Calu3 (cell line): ENCODE data around the gene FRY. TPM values are rescaled to one million over a fixed set of nuclear protein-coding genes. Genes with fewer than 3 reads are reported as not detected.

Experiments
- BruUV-seq: library from RNA; stranded (reverse); fragments of 400-500 nt; replicated peaks from 2 replicates; lab custom pipeline; 2021; lab: Mats Ljungman, UMichigan
- CTCF ChIA-PET: fragments of 300-600 bp; sonication (Branson Sonifier 250); formaldehyde crosslinking; loops from one replicate; lab custom pipeline; 2022; ENCODE audit warnings: antibody characterized with exemption; lab: Charles Lee
- DNase-seq: peaks from one replicate; pipeline ENCODE4 v3.0.0; 2022
- H3K27ac Mint-ChIP-seq: one replicate; pipeline ENCODE4 v1.8.0; 2022; ENCODE audit warnings: mixed read lengths; ENCODE audit not compliant: unreplicated experiment
- H3K27me3 Mint-ChIP-seq: one replicate; pipeline ENCODE4 v1.8.0; 2022; ENCODE audit warnings: mixed read lengths; ENCODE audit not compliant: unreplicated experiment
- H3K36me3 Mint-ChIP-seq: one replicate; pipeline ENCODE4 v1.8.0; 2022; ENCODE audit warnings: mild to moderate bottlenecking, moderate library complexity, mixed read lengths; ENCODE audit not compliant: insufficient read depth, unreplicated experiment
- H3K4me1 Mint-ChIP-seq: one replicate; pipeline ENCODE4 v1.8.0; 2022; ENCODE audit warnings: mild to moderate bottlenecking, low read depth, mixed read lengths; ENCODE audit not compliant: unreplicated experiment
- H3K4me3 Mint-ChIP-seq: one replicate; pipeline ENCODE4 v1.8.0; 2022; ENCODE audit warnings: mild to moderate bottlenecking, low read depth, moderate library complexity, mixed read lengths; ENCODE audit not compliant: unreplicated experiment
- H3K9me3 Mint-ChIP-seq: one replicate; pipeline ENCODE4 v1.8.0; 2022; ENCODE audit warnings: low read depth, mixed read lengths; ENCODE audit not compliant: unreplicated experiment
- intact Hi-C: fragments of 100-400 bp; cut with micrococcal nuclease; formaldehyde crosslinking; loops from one replicate; pipeline ENCODE4 v1.10.0; 2022; ENCODE audit not compliant: unreplicated experiment
- total RNA-seq: library from RNA; stranded (reverse); gene quantifications from 2 replicates; pipeline ENCODE4 v1.2.3, GENCODE V29; 2022
- TF ChIP-seq, protein P1 (sequence below): fragments of 200-600 bp; IDR thresholded peaks from one replicate; pipeline ENCODE4 v1.8.0; 2022; ENCODE audit warnings: antibody characterized with exemption; ENCODE audit not compliant: unreplicated experiment

FRY gene
- total RNA-seq, 1 experiment from 2014 or later = 6.2 TPM

DNA sequence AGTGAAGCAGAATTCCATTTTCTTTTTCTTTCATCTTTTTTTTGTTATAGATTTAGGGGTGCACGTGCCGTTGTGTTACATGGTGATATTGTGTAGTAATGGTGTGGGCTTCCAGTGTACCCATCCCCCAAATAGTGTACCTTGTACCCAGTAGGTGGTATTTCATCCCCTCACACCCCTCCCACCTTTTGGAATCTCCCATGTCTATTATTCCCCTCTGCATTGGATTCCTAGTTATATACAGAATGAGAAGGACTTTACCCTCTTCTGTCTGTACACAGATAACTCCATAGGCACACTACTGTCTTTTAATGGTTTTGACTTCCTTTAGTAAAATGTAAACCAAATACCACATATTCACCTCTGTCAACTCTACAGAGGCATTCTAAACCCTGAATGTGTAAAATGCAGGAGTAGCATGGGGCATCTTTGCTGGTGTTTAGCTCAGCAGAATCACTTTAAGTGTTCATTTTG, 28.0 kb downstream of the FRY start:
- no peak for DNase-seq
- H3K4me1 Mint-ChIP-seq = no peaks in the 10 kb centered on the region
- intact Hi-C loops = no loop called here
- CTCF ChIA-PET = no interaction called here
- H3K36me3 Mint-ChIP-seq = no peaks in the 10 kb centered on the region
- no peaks in the 10 kb centered on the region for H3K9me3 Mint-ChIP-seq
- TF ChIP-seq, protein P1, sequence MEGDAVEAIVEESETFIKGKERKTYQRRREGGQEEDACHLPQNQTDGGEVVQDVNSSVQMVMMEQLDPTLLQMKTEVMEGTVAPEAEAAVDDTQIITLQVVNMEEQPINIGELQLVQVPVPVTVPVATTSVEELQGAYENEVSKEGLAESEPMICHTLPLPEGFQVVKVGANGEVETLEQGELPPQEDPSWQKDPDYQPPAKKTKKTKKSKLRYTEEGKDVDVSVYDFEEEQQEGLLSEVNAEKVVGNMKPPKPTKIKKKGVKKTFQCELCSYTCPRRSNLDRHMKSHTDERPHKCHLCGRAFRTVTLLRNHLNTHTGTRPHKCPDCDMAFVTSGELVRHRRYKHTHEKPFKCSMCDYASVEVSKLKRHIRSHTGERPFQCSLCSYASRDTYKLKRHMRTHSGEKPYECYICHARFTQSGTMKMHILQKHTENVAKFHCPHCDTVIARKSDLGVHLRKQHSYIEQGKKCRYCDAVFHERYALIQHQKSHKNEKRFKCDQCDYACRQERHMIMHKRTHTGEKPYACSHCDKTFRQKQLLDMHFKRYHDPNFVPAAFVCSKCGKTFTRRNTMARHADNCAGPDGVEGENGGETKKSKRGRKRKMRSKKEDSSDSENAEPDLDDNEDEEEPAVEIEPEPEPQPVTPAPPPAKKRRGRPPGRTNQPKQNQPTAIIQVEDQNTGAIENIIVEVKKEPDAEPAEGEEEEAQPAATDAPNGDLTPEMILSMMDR = no peak
- H3K4me3 Mint-ChIP-seq = no peak overlapping the region
- no peaks in the 10 kb centered on the region for H3K27me3 Mint-ChIP-seq
- no peak overlapping the region for H3K27ac Mint-ChIP-seq
- BruUV-seq = no TSS peak

DNA sequence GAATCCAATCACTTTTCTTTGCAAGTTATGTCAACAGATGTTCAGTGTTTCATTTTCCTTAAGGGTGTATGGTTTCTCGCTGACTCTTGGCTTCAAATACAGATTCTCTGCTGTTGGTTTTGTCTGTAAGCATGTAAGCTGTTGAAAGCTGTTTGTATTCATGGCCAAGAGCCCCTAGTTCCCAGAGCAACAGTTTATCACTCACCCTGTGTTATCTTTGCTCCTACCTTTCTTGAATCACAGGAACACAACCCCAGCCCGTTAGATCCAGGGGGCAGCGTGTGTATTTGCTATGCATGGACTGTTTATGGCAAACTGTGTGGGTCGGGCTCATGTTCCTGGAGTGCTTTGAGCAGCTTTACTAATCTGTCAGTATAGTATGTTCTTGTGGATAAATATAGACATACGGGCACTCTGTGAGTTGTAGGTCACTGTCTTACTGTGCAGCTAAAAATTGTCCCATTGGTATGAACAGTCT, 28.9 kb downstream of the FRY start:
- TF ChIP-seq, protein P1 = no peak
- Mint-ChIP-seq H3K36me3 (no peaks in the 10 kb centered on the region), H3K9me3 (no peaks in the 10 kb centered on the region), H3K27ac (no peak overlapping the region), H3K4me3 (no peak overlapping the region), H3K4me1 (no peaks in the 10 kb centered on the region), H3K27me3 (no peaks in the 10 kb centered on the region)
- no TSS peak for BruUV-seq
- intact Hi-C loops = no loop called here
- CTCF ChIA-PET = no interaction called here
- DNase-seq = no peak

DNA sequence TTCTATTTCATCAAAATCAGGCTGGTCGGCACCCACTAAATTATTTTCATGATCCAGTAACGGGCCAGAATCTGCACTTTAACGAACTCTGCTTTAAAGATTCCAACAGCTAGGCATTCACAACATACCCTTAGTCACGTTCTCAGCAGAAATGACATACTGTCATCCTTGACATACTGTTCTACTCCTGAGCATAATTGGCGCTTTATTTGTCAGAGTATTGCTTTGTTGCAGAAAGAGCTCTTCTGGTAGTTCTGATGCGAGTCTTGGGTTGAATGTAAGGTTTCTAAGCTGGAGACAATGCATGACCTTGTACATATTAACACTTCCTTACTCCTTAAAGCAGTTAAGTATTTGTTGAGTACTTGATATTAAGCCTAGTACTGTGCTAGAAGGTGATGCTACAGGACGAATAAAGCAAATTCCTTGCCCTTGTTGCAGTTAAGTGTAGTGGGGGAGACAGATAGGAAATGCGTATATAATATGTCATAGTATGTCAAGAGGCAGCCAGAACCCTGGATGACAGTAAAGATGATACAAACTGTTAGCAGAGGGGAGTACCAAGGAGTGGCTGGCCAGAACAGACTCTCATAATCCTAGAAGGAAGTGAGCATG, 32.2 kb downstream of the FRY start:
- no peaks in the 10 kb centered on the region for H3K36me3 Mint-ChIP-seq
- no peaks in the 10 kb centered on the region for H3K4me1 Mint-ChIP-seq

DNA sequence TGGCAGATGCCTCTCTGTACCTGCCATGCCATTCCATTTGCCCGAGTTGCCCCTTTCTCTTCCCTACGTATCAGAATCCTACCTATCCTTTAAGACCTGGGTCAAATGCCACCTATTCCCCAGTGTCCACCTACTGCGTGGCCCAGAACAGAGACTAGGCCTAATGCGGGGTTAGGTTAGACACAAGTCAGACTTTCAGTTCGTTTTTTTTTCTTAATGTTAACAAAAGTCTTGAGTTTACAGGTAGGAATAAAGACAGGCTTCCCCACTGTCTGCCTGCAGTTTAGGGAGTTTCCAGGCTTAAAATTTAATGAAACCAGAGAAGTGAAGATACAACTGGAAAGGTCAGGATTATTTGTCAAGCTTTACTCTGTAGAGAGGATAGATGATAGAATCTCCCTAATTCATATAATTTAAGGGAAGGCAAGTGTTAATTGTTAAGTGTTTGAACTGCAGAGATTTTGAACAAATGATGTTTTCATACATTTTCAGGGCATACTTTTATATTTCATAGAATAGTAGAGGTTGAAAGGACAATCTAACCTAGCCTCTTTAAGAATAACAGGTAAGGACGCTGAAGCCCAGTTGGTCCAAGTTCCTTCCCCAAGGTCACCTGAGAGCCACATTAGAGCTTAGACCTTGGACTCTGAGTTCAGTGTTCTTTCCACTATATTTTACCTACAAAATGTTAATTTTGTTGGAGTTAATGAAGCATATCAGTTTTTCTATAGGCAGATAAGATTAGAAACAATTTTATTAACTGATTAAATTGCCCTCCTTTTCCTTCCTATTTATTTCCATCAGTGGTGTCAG, 35.8 kb downstream of the FRY start:
- CTCF ChIA-PET = no interaction called here
- Mint-ChIP-seq H3K27me3 (no peaks in the 10 kb centered on the region), H3K9me3 (no peaks in the 10 kb centered on the region), H3K4me3 (no peak overlapping the region), H3K27ac (no peak overlapping the region), H3K36me3 (no peaks in the 10 kb centered on the region), H3K4me1 (no peaks in the 10 kb centered on the region)
- BruUV-seq = no TSS peak
- TF ChIP-seq, protein P1 = no peak
- DNase-seq = no peak
- intact Hi-C loops = no loop called here

More for the DNA sequence above, 32.2 kb downstream of the FRY start:
- CTCF ChIA-PET = no interaction called here
- no peak overlapping the region for H3K27ac Mint-ChIP-seq
- no TSS peak for BruUV-seq
- TF ChIP-seq, protein P1 = no peak
- H3K9me3 Mint-ChIP-seq = no peaks in the 10 kb centered on the region
- no peak for DNase-seq
- H3K4me3 Mint-ChIP-seq = no peak overlapping the region
- H3K27me3 Mint-ChIP-seq = no peaks in the 10 kb centered on the region
- intact Hi-C loops = no loop called here
